GM10248 (cell line): ENCODE measurements around the gene SPATA7.

ENCODE experiments used
- CTCF ChIA-PET: fragments of 300-600 bp; sonication (Branson Sonifier 250); formaldehyde crosslinking; extraction: SDS; loops from one replicate; lab custom pipeline; 2021; ENCODE audit warnings: antibody characterized with exemption; lab: Yijun Ruan, JAX
- POLR2A ChIA-PET: fragments of 350-650 bp; sonication (Branson Sonifier 250); formaldehyde crosslinking; extraction: SDS; loops from one replicate; lab custom pipeline; 2020; ENCODE audit warnings: antibody characterized with exemption; lab: Yijun Ruan, JAX
- DNase-seq: peaks from one replicate; pipeline ENCODE4 v3.0.0; 2012; ENCODE audit errors: extremely low spot score
- CTCF ChIP-seq: IDR thresholded peaks from 2 replicates; pipeline ENCODE4 v1.5.1; 2012; ENCODE audit warnings: mild to moderate bottlenecking, low read depth; ENCODE audit errors: extremely low read depth, missing control alignments, control extremely low read depth

Gene SPATA7

GRCh38 chr14:88351966-88352691 lies 33.3 kb upstream of the SPATA7 start:
- CTCF ChIA-PET, result interaction anchor here (1.0 kb wide), 2 partner anchors 10 to 184 kb away, joined by 3 read pairs; no protein-coding TSS in a partner anchor
- no peak for TF ChIP-seq CTCF
- no peak for DNase-seq
- POLR2A ChIA-PET, result no interaction called here

GRCh38 chr14:88352698-88353097 lies 32.8 kb upstream of the SPATA7 start:
- CTCF ChIA-PET, result interaction anchor here (1.0 kb wide), 1 partner anchor 9 kb away, joined by 3 read pairs; no protein-coding TSS in a partner anchor
- no peak for TF ChIP-seq CTCF
- POLR2A ChIA-PET, result no interaction called here
- no peak for DNase-seq

GRCh38 chr14:88354358-88354757 lies 31.1 kb upstream of the SPATA7 start:
- CTCF ChIA-PET, result interaction anchor here (1.5 to 1.7 kb wide), 2 partner anchors 9 to 20 kb away, joined by 3 to 4 read pairs; no protein-coding TSS in a partner anchor
- POLR2A ChIA-PET, result no interaction called here
- no peak for TF ChIP-seq CTCF
- no peak for DNase-seq

GRCh38 chr14:88359500-88359899 lies 26.0 kb upstream of the SPATA7 start:
- ChIA-PET CTCF (no interaction called here), POLR2A (no interaction called here)
- no peak for DNase-seq
- TF ChIP-seq CTCF, result no peak

- ChIA-PET POLR2A (no interaction called here), CTCF (interaction anchor here (0.9 to 1.0 kb wide), 2 partner anchors 23 to 65 kb away, joined by 3 read pairs; no protein-coding TSS in a partner anchor)
- TF ChIP-seq CTCF, result no peak
- no peak for DNase-seq
Measured at GRCh38 chr14:88363644-88364043, 21.8 kb upstream of the SPATA7 start.

- TF ChIP-seq CTCF, result no peak
- ChIA-PET CTCF (no interaction called here), POLR2A (no interaction called here)
- no peak for DNase-seq
Measured at GRCh38 chr14:88364710-88365413, 20.6 kb upstream of the SPATA7 start.
